Measurements from ENCODE around the gene KIAA0232. TPM values are rescaled to one million over a fixed set of nuclear protein-coding genes. Genes with fewer than 3 reads are reported as not detected.

The KIAA0232 gene, protein sequence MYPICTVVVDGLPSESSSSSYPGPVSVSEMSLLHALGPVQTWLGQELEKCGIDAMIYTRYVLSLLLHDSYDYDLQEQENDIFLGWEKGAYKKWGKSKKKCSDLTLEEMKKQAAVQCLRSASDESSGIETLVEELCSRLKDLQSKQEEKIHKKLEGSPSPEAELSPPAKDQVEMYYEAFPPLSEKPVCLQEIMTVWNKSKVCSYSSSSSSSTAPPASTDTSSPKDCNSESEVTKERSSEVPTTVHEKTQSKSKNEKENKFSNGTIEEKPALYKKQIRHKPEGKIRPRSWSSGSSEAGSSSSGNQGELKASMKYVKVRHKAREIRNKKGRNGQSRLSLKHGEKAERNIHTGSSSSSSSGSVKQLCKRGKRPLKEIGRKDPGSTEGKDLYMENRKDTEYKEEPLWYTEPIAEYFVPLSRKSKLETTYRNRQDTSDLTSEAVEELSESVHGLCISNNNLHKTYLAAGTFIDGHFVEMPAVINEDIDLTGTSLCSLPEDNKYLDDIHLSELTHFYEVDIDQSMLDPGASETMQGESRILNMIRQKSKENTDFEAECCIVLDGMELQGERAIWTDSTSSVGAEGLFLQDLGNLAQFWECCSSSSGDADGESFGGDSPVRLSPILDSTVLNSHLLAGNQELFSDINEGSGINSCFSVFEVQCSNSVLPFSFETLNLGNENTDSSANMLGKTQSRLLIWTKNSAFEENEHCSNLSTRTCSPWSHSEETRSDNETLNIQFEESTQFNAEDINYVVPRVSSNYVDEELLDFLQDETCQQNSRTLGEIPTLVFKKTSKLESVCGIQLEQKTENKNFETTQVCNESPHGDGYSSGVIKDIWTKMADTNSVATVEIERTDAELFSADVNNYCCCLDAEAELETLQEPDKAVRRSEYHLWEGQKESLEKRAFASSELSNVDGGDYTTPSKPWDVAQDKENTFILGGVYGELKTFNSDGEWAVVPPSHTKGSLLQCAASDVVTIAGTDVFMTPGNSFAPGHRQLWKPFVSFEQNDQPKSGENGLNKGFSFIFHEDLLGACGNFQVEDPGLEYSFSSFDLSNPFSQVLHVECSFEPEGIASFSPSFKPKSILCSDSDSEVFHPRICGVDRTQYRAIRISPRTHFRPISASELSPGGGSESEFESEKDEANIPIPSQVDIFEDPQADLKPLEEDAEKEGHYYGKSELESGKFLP (N-terminal part only)
- total RNA-seq (2012; rRNA removed): 9.8 and 10.4 TPM in 2 replicates

DNA sequence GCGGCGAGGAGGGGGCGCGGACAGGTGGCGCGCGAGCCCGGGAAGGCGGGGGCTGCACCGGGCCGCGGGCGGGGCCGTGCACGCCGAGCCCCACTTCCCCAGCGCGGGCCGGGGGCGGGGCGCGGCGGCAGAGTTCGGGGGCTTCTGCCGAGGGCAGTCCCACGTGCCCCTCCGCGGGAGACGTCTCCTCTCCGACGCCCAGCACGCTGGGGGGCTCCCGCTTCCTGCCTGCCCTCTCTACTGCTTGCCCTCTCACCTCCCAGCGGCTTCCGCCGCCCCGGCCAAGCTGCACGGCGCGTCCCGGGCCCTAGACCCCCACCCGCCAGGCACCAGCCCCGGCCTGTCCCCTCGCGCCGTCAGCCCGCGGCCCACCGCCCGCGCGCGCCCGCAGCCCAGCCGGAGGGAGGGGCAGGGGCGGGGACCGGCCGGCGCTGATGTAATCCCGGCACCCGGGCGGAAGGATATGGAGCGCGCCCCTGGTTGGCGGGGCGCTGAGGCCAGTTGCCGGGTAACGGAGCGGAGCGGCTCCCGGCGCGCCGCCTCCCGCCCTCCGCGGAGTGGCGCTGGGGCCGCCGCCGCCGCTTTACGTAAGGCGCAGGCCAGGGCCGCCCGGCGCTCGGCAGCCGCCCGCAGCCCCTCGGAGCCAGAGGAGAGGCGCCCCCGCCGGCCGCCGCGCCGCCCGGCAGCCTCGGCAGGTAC, at the start of gene KIAA0232:
KIAA0232 (plus strand) TSS at position 581 of the 699 bp plus-strand sequence. CDS start 41,727 bp downstream, outside the sequence.
- peak within 1 kb of the TSS; percentile 95 for H3K4me2 ChIP-seq (ENCODE audit: low read length)
- H3K27me3 ChIP-seq (ENCODE audit: control insufficient read depth, insufficient read depth, low read length): no peaks in the 10 kb centered on the region
- H3K9ac ChIP-seq (ENCODE audit: low read depth, low read length): peak within 1 kb of the TSS; percentile 97
- H3K9me3 ChIP-seq (replicated peaks; ENCODE audit: low read length): no peaks in the 10 kb centered on the region
- peaks cover 4% of the 10 kb centered on the region for H3K36me3 ChIP-seq (ENCODE audit: insufficient read depth, low read length)
- peaks cover 8% of the 10 kb centered on the region for H3K4me1 ChIP-seq (ENCODE audit: control insufficient read depth, insufficient read depth, low read length)
- H3K4me3 ChIP-seq (ENCODE audit: low read length): peak within 1 kb of the TSS; percentile 84

GRCh38 chr4:6733358-6734164, 49.0 kb upstream of the KIAA0232 start:
- no peaks in the 10 kb centered on the region for H3K36me3 ChIP-seq (ENCODE audit: insufficient read depth, low read length)
- no peaks in the 10 kb centered on the region for H3K9me3 ChIP-seq (replicated peaks; ENCODE audit: low read length)
- no peak overlapping the region for H3K4me3 ChIP-seq (ENCODE audit: low read length)
- no peaks in the 10 kb centered on the region for H3K27me3 ChIP-seq (ENCODE audit: control insufficient read depth, insufficient read depth, low read length)
- no peak overlapping the region for H3K9ac ChIP-seq (ENCODE audit: low read depth, low read length)
- H3K4me1 ChIP-seq (ENCODE audit: control insufficient read depth, insufficient read depth, low read length): peaks cover 12% of the 10 kb centered on the region
- H3K4me2 ChIP-seq (ENCODE audit: low read length): no peak overlapping the region

- Histone ChIP-seq H3K4me3 (ENCODE audit: low read length) (no peak overlapping the region), H3K27me3 (ENCODE audit: control insufficient read depth, insufficient read depth, low read length) (no peaks in the 10 kb centered on the region), H3K36me3 (ENCODE audit: insufficient read depth, low read length) (no peaks in the 10 kb centered on the region), H3K9me3 (replicated peaks; ENCODE audit: low read length) (no peaks in the 10 kb centered on the region), H3K9ac (ENCODE audit: low read depth, low read length) (no peak overlapping the region), H3K4me1 (ENCODE audit: control insufficient read depth, insufficient read depth, low read length) (peaks cover 12% of the 10 kb centered on the region), H3K4me2 (ENCODE audit: low read length) (no peak overlapping the region)
Measured at GRCh38 chr4:6734165-6734786, 48.3 kb upstream of the KIAA0232 start.

DNA sequence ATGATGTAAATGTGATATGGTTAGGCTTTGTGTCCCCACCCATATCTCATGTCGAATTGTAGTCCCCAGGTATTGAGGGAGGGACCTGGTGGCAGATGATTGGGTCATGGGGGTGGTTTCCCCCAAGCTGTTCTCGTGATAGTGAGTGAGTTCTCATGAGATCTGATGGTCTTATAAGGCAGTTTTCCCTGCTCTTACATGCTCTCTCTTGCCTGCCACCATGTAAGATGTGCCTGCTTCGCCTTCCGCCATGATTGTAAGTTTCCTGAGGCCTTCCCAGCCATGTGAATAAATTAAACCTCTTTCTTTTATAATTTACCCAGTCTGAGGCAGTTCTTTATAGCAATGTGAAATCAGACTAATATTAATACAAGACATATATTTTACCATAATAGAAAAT, 42.6 kb upstream of the KIAA0232 start:
- Histone ChIP-seq H3K9ac (ENCODE audit: low read depth, low read length) (no peak overlapping the region), H3K4me3 (ENCODE audit: low read length) (no peak overlapping the region), H3K36me3 (ENCODE audit: insufficient read depth, low read length) (no peaks in the 10 kb centered on the region), H3K4me1 (ENCODE audit: control insufficient read depth, insufficient read depth, low read length) (no peaks in the 10 kb centered on the region), H3K4me2 (ENCODE audit: low read length) (no peak overlapping the region), H3K9me3 (replicated peaks; ENCODE audit: low read length) (no peaks in the 10 kb centered on the region), H3K27me3 (ENCODE audit: control insufficient read depth, insufficient read depth, low read length) (peaks cover 2% of the 10 kb centered on the region)

- Histone ChIP-seq H3K4me2 (ENCODE audit: low read length) (no peak overlapping the region), H3K36me3 (ENCODE audit: insufficient read depth, low read length) (no peaks in the 10 kb centered on the region), H3K9me3 (replicated peaks; ENCODE audit: low read length) (no peaks in the 10 kb centered on the region), H3K4me3 (ENCODE audit: low read length) (no peak overlapping the region), H3K4me1 (ENCODE audit: control insufficient read depth, insufficient read depth, low read length) (no peaks in the 10 kb centered on the region), H3K27me3 (ENCODE audit: control insufficient read depth, insufficient read depth, low read length) (peaks cover 2% of the 10 kb centered on the region), H3K9ac (ENCODE audit: low read depth, low read length) (no peak overlapping the region)
Measured at GRCh38 chr4:6740347-6740746, 42.2 kb upstream of the KIAA0232 start.

DNA sequence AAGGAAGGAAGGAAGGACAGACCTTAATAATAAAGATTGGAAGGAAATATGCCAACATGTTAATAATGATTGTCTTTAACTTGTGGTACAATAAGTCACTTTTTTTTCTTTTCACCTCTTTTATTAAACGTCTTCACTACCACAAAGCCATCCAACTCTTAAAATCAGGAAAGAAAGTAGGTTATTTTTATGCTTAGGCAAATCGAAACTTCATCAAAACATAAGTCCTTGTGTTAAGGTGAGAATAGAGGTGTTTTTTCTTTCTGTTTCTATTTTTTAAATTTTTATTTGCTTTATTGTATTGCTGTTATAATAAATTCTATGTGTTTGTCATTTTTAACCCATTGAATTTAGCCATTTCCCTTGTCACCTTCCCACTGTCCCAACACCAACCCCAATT, 40.0 kb upstream of the KIAA0232 start:
- Histone ChIP-seq H3K4me3 (ENCODE audit: low read length) (no peak overlapping the region), H3K9ac (ENCODE audit: low read depth, low read length) (no peak overlapping the region), H3K4me2 (ENCODE audit: low read length) (no peak overlapping the region), H3K9me3 (replicated peaks; ENCODE audit: low read length) (no peaks in the 10 kb centered on the region), H3K36me3 (ENCODE audit: insufficient read depth, low read length) (no peaks in the 10 kb centered on the region), H3K4me1 (ENCODE audit: control insufficient read depth, insufficient read depth, low read length) (peaks cover 8% of the 10 kb centered on the region), H3K27me3 (ENCODE audit: control insufficient read depth, insufficient read depth, low read length) (peaks cover 2% of the 10 kb centered on the region)

GRCh38 chr4:6742989-6743388, 39.5 kb upstream of the KIAA0232 start:
- Histone ChIP-seq H3K4me1 (ENCODE audit: control insufficient read depth, insufficient read depth, low read length) (peaks cover 10% of the 10 kb centered on the region), H3K27me3 (ENCODE audit: control insufficient read depth, insufficient read depth, low read length) (peaks cover 2% of the 10 kb centered on the region), H3K36me3 (ENCODE audit: insufficient read depth, low read length) (no peaks in the 10 kb centered on the region), H3K4me3 (ENCODE audit: low read length) (no peak overlapping the region), H3K4me2 (ENCODE audit: low read length) (no peak overlapping the region), H3K9ac (ENCODE audit: low read depth, low read length) (no peak overlapping the region), H3K9me3 (replicated peaks; ENCODE audit: low read length) (no peaks in the 10 kb centered on the region)

GRCh38 chr4:6746721-6747293, 35.7 kb upstream of the KIAA0232 start:
- H3K9ac ChIP-seq (ENCODE audit: low read depth, low read length): no peak overlapping the region
- H3K27me3 ChIP-seq (ENCODE audit: control insufficient read depth, insufficient read depth, low read length): peaks cover 2% of the 10 kb centered on the region
- H3K4me3 ChIP-seq (ENCODE audit: low read length): no peak overlapping the region
- no peak overlapping the region for H3K4me2 ChIP-seq (ENCODE audit: low read length)
- H3K36me3 ChIP-seq (ENCODE audit: insufficient read depth, low read length): no peaks in the 10 kb centered on the region
- peaks cover 28% of the 10 kb centered on the region for H3K4me1 ChIP-seq (ENCODE audit: control insufficient read depth, insufficient read depth, low read length)
- no peaks in the 10 kb centered on the region for H3K9me3 ChIP-seq (replicated peaks; ENCODE audit: low read length)

DNA sequence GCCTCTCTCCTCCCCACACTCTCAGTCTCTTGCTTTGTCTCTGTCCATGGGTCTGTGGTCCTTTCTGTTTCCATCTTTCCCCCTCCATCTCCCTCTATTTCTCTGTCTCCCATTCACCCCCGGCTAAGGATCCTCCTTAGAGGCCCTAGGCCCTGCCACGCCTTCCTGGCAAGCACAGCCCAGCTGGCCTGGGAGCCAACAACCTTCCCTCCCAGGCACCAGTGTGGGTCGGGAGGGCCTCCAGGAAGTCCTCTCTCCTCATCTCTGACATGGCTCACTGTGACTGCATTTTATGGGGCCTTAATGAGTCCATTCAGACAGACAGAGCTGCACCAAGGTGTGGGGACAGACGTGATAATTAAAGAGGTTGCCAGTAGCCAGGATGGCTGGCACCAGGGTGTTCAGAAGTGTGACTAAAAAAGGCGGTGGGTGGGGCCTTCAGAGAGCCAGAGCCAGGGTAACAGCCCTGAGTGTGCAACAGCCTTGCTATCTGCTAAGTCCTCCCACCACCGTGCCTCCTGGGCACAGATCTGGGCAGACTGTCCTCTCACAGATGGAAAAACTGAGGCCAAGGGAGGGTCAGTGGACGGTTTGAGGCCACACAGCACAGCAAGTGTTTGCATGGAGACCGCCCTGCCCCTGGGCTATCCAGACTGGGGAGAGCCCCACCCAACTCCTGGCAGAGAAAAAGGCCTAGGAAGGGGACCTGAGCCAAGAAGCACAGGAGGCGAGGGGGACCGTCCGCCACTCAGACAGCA, 35.1 kb upstream of the KIAA0232 start:
- Histone ChIP-seq H3K4me3 (ENCODE audit: low read length) (no peak overlapping the region), H3K27me3 (ENCODE audit: control insufficient read depth, insufficient read depth, low read length) (peaks cover 2% of the 10 kb centered on the region), H3K4me1 (ENCODE audit: control insufficient read depth, insufficient read depth, low read length) (peaks cover 28% of the 10 kb centered on the region), H3K9me3 (replicated peaks; ENCODE audit: low read length) (no peaks in the 10 kb centered on the region), H3K4me2 (ENCODE audit: low read length) (no peak overlapping the region), H3K9ac (ENCODE audit: low read depth, low read length) (no peak overlapping the region), H3K36me3 (ENCODE audit: insufficient read depth, low read length) (no peaks in the 10 kb centered on the region)
